ENCODE measurements around the gene HCRTR1. TPM values are rescaled to one million over a fixed set of nuclear protein-coding genes. Genes with fewer than 3 reads are reported as not detected.

The HCRTR1 gene
- total RNA-seq, 1 donor from 2014 or later: not detected

GRCh38 chr1:31645274-31645568 lies 27.7 kb downstream of the HCRTR1 start:
- peak overlapping the region; percentile 99 for H3K27ac Mint-ChIP-seq (ENCODE audit: unreplicated experiment)
- no peaks in the 10 kb centered on the region for H3K36me3 Mint-ChIP-seq (ENCODE audit: unreplicated experiment)
- peaks cover 8% of the 10 kb centered on the region for H3K27me3 Mint-ChIP-seq (ENCODE audit: unreplicated experiment)
- peaks cover 8% of the 10 kb centered on the region for H3K4me1 Mint-ChIP-seq (ENCODE audit: low read depth, unreplicated experiment)
- DNase-seq: peak; percentile 82
- TF ChIP-seq CTCF (IDR thresholded peaks at IDR 0.05; ENCODE audit: partially characterized antibody, unreplicated experiment): no peak
- peak overlapping the region; percentile 95 for H3K4me3 Mint-ChIP-seq (ENCODE audit: unreplicated experiment)
- H3K9me3 Mint-ChIP-seq (ENCODE audit: unreplicated experiment): peaks cover 6% of the 10 kb centered on the region

- H3K27ac Mint-ChIP-seq (ENCODE audit: unreplicated experiment): no peak overlapping the region
Measured at GRCh38 chr1:31646259-31646960, 28.9 kb downstream of the HCRTR1 start.

GRCh38 chr1:31647106-31647505 lies 29.6 kb downstream of the HCRTR1 start:
- TF ChIP-seq CTCF (IDR thresholded peaks at IDR 0.05; ENCODE audit: partially characterized antibody, unreplicated experiment): no peak

More at GRCh38 chr1:31646259-31646960, 28.9 kb downstream of the HCRTR1 start:
- Mint-ChIP-seq H3K27me3 (ENCODE audit: unreplicated experiment) (peaks cover 8% of the 10 kb centered on the region), H3K36me3 (ENCODE audit: unreplicated experiment) (no peaks in the 10 kb centered on the region), H3K4me3 (ENCODE audit: unreplicated experiment) (peak overlapping the region; percentile 95), H3K4me1 (ENCODE audit: low read depth, unreplicated experiment) (peaks cover 14% of the 10 kb centered on the region), H3K9me3 (ENCODE audit: unreplicated experiment) (peaks cover 6% of the 10 kb centered on the region)
- TF ChIP-seq CTCF (IDR thresholded peaks at IDR 0.05; ENCODE audit: partially characterized antibody, unreplicated experiment): no peak
- no peak for DNase-seq

GRCh38 chr1:31648190-31648589 lies 30.7 kb downstream of the HCRTR1 start:
- Mint-ChIP-seq H3K27me3 (ENCODE audit: unreplicated experiment) (peaks cover 8% of the 10 kb centered on the region), H3K4me3 (ENCODE audit: unreplicated experiment) (no peak overlapping the region)

More at GRCh38 chr1:31647106-31647505, 29.6 kb downstream of the HCRTR1 start:
- no peak overlapping the region for H3K27ac Mint-ChIP-seq (ENCODE audit: unreplicated experiment)
- peaks cover 14% of the 10 kb centered on the region for H3K4me1 Mint-ChIP-seq (ENCODE audit: low read depth, unreplicated experiment)
- H3K9me3 Mint-ChIP-seq (ENCODE audit: unreplicated experiment): peaks cover 6% of the 10 kb centered on the region
- DNase-seq: no peak
- H3K4me3 Mint-ChIP-seq (ENCODE audit: unreplicated experiment): peak overlapping the region; percentile 17
- no peaks in the 10 kb centered on the region for H3K36me3 Mint-ChIP-seq (ENCODE audit: unreplicated experiment)
- peaks cover 8% of the 10 kb centered on the region for H3K27me3 Mint-ChIP-seq (ENCODE audit: unreplicated experiment)

More at GRCh38 chr1:31648190-31648589, 30.7 kb downstream of the HCRTR1 start:
- Mint-ChIP-seq H3K9me3 (ENCODE audit: unreplicated experiment) (peaks cover 6% of the 10 kb centered on the region), H3K27ac (ENCODE audit: unreplicated experiment) (no peak overlapping the region), H3K36me3 (ENCODE audit: unreplicated experiment) (no peaks in the 10 kb centered on the region), H3K4me1 (ENCODE audit: low read depth, unreplicated experiment) (peaks cover 14% of the 10 kb centered on the region)
- TF ChIP-seq CTCF (IDR thresholded peaks at IDR 0.05; ENCODE audit: partially characterized antibody, unreplicated experiment): no peak
- DNase-seq: no peak

Measured in glutamatergic neuron (in vitro differentiated cells).